ENCODE measurements around the gene PTTG2. TPM values are rescaled to one million over a fixed set of nuclear protein-coding genes. Genes with fewer than 3 reads are reported as not detected.

The PTTG2 gene
- total RNA-seq, 4 donors from 2014 or later: 0.62 to 3.5 (median 2.5) TPM; not detected in 1

DNA sequence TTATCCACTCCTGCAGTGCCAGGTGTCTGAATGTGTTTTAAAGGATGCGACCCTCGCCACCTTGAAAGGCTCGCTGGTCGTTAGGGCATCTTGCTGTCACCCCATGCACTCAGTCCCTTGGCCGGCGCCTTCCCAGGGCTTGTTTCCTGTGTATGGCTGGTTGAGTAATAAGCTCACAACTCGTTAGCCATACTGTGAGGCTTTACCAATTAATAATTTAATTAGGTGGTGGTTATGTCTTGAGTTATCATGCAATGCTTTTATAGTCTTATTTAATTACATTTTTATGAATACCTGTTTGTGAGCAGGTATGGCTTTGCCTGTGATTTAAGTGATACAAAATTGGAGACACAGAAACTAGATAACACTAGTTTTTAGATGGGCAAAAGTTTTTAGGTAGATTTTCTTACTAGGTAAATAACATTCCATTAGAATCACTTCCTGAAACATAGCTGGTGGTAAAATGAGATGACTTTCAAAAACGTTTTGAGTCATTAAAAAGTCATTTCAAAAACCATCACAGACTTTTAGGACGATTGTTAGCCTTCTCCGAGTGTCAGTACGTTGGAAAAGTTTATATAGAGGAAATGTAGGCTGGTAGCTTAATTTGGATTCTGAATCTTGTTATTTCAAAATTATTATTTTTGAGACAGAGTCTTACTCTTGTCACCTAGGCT is 18.2 kb downstream of the PTTG2 start:
- Histone ChIP-seq H3K4me1 (peaks cover 7 to 65% (median 8%) of the 10 kb centered on the region in 3 donors), H3K27ac (peak overlapping the region; percentile 92 to 99 (median 98)), H3K9me3 (no peaks in the 10 kb centered on the region), H3K4me3 (peak overlapping the region; percentile 70 to 77), H3K27me3 (no peaks in the 10 kb centered on the region), H3K36me3 (no peaks in the 10 kb centered on the region)
- ATAC-seq: no peak
- whole genome bisulfite sequencing, 2 donors (ENCODE audit: low coverage in 1 of 2): 15 to 26% methylated on average over 11 of the region's 11 CpGs
- TF ChIP-seq POLR2AphosphoS5 (IDR thresholded peaks at IDR 0.05) (no peak), EP300 (IDR thresholded peaks at IDR 0.05) (no peak), POLR2A (IDR thresholded peaks at IDR 0.05) (no peak)
- TF ChIP-seq, protein P1, sequence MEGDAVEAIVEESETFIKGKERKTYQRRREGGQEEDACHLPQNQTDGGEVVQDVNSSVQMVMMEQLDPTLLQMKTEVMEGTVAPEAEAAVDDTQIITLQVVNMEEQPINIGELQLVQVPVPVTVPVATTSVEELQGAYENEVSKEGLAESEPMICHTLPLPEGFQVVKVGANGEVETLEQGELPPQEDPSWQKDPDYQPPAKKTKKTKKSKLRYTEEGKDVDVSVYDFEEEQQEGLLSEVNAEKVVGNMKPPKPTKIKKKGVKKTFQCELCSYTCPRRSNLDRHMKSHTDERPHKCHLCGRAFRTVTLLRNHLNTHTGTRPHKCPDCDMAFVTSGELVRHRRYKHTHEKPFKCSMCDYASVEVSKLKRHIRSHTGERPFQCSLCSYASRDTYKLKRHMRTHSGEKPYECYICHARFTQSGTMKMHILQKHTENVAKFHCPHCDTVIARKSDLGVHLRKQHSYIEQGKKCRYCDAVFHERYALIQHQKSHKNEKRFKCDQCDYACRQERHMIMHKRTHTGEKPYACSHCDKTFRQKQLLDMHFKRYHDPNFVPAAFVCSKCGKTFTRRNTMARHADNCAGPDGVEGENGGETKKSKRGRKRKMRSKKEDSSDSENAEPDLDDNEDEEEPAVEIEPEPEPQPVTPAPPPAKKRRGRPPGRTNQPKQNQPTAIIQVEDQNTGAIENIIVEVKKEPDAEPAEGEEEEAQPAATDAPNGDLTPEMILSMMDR (IDR thresholded peaks at IDR 0.05): no peak

DNA sequence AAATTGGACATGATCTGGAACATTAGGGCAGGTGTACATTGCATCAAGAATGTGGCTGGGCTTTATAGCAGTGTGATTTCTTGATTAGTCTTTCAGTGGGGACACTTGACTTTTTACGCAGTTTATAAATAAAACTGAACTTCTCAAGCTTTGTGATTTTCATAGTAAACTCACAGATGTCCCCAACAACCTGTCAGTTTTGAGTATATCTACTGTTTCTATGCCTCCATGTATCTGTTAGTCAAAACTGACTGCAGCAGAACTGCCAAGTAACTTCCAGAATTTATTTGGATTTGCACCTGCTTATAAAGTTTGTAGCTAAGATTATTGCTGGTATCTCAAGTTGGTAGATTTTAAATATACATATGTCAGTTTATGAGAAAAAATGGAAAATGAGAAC is 20.0 kb downstream of the PTTG2 start:
- no peaks in the 10 kb centered on the region for H3K9me3 ChIP-seq
- H3K27me3 ChIP-seq: no peaks in the 10 kb centered on the region
- H3K4me1 ChIP-seq: peaks cover 8 to 69% (median 10%) of the 10 kb centered on the region in 3 donors
- no peak for TF ChIP-seq POLR2AphosphoS5 (IDR thresholded peaks at IDR 0.05)
- no peak for TF ChIP-seq POLR2A (IDR thresholded peaks at IDR 0.05)
- TF ChIP-seq, protein P1 (IDR thresholded peaks at IDR 0.05): no peak
- TF ChIP-seq EP300 (IDR thresholded peaks at IDR 0.05): no peak
- WGBS, 2 donors (ENCODE audit: low coverage in 1 of 2): 30 to 56% methylated on average over 1 of the region's 1 CpG
- no peak overlapping the region for H3K4me3 ChIP-seq
- H3K36me3 ChIP-seq: no peaks in the 10 kb centered on the region
- ATAC-seq: no peak
- H3K27ac ChIP-seq: peak overlapping the region in 3 of 4 donors; percentile 13 to 97 (median 78)

DNA sequence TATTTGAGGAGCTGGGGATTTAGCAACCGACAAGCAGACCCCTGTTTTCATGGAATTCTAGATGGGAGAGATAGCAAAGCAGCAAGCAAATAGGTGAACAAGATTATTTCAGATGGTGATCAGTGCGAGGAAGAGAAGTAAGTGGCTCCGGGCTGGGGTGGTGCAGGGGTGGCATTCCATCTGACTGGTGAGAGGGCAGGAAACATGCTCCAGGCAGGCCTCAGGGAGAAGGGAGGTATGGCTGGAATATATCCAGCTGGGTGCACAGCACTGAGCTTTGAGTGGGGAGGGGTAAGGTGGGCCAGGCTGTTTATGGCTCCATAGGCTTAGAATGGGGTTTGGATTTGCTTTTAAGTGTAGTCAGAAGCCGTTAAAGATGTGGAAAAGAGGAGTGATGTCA is 21.2 kb downstream of the PTTG2 start:
- Histone ChIP-seq H3K4me3 (no peak overlapping the region), H3K36me3 (no peaks in the 10 kb centered on the region), H3K9me3 (no peaks in the 10 kb centered on the region), H3K27me3 (no peaks in the 10 kb centered on the region), H3K27ac (peak overlapping the region; percentile 60 to 78 (median 69)), H3K4me1 (peaks cover 8 to 71% (median 10%) of the 10 kb centered on the region in 3 donors)
- ATAC-seq: no peak
- TF ChIP-seq EP300 (IDR thresholded peaks at IDR 0.05) (no peak), POLR2AphosphoS5 (IDR thresholded peaks at IDR 0.05) (no peak)
- WGBS, 2 donors (ENCODE audit: low coverage in 1 of 2): 50 to 63% methylated on average over 4 of the region's 4 CpGs

DNA sequence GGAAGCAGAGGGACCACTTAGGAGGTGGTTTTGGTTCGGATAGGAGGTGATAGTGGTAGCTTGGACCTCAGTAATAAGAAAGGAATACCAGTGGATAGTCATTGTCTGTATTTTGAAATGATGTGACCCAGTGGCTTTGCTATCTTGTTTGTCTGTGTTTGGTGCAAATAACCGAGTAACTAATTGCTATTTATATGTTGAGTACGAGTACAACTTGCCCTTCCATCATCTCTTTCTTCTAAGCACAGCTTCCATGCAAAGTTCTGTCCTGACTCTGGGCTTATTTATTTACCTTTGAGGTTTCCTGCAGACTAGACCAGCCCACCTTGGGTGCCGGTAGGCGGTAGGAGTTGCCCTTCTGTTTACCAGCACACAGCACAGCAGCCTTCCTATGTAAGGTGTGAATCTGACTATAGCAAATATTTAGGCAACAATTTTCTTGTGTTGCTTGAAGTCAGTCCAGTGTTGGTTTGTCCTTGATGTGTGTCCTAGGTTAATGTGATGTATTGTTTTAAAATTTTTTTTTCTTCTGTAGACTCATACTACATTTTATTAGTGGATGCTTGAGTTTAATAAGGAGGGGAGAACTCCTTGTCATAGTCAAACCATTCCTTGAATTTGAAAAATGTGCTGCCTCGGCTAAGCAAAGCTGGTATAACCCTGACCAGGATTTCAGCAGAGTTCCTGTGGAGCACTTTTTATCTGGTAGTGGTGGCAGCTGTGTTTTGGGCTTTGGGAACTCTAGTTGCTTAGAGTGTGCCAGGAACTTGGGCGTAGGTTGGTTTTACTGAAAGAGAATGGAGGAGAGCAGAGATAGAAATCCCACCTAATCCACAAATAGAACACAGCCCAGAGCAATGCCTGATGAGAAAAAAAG is 21.9 kb downstream of the PTTG2 start:
- H3K36me3 ChIP-seq: no peaks in the 10 kb centered on the region
- no peak for TF ChIP-seq POLR2AphosphoS5 (IDR thresholded peaks at IDR 0.05)
- TF ChIP-seq EP300 (IDR thresholded peaks at IDR 0.05): no peak
- no peak for TF ChIP-seq POLR2A (IDR thresholded peaks at IDR 0.05)
- TF ChIP-seq, protein P1 (IDR thresholded peaks at IDR 0.05): no peak
- no peak overlapping the region for H3K4me3 ChIP-seq
- H3K27ac ChIP-seq: peak overlapping the region; percentile 60 to 78 (median 69)
- H3K27me3 ChIP-seq: no peaks in the 10 kb centered on the region
- ATAC-seq: no peak
- H3K9me3 ChIP-seq: no peaks in the 10 kb centered on the region
- WGBS, 2 donors (ENCODE audit: low coverage in 1 of 2): 61 to 69% methylated on average over 5 to 6 of the region's 7 CpGs
- H3K4me1 ChIP-seq: peaks cover 8 to 69% (median 10%) of the 10 kb centered on the region in 3 donors

DNA sequence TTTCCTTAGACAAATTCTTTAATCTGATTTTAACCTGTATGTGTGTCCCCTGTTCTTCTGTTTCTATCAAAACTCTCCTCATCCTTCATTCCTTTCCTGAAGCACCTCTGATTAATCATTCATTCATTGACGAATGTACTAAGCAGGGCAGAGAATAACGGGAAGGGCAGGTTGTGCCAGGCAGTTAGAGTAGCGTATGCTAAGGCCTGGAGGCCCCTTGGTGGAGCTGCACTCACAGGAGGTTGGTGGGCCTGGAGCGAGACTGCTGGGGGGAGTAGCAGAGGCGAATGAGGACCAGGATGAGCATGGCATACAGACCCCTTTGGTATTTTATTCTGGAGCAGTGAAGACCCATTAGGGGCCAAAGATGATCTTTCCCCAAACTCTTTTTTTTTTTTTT is 22.5 kb downstream of the PTTG2 start:
- H3K4me1 ChIP-seq: peaks cover 8 to 72% (median 10%) of the 10 kb centered on the region in 3 donors
- ATAC-seq: no peak
- H3K27me3 ChIP-seq: no peaks in the 10 kb centered on the region
- H3K4me3 ChIP-seq: no peak overlapping the region
- no peaks in the 10 kb centered on the region for H3K9me3 ChIP-seq
- 74% methylated on average over 5 of the region's 5 CpGs; no CpG with 5 or more reads in 1 of the 2 donors for WGBS, 2 donors (ENCODE audit: low coverage in 1 of 2)
- TF ChIP-seq POLR2AphosphoS5 (IDR thresholded peaks at IDR 0.05): peak; percentile 13
- TF ChIP-seq, protein P1 (IDR thresholded peaks at IDR 0.05): no peak
- peak overlapping the region in 3 of 4 donors; percentile 60 to 78 (median 65) for H3K27ac ChIP-seq
- H3K36me3 ChIP-seq: no peaks in the 10 kb centered on the region

Data from gastroesophageal sphincter (tissue), 4 donors.